SJCRH30 (cell line): Measurements from ENCODE around the gene DTD2. TPM values are rescaled to one million over a fixed set of nuclear protein-coding genes. Genes with fewer than 3 reads are reported as not detected.

Experiments
- DNase-seq, 2 experiments: peaks; one replicate each; pipeline ENCODE4 v3.0.0-alpha.2; 2015 to 2020
- H3K27ac ChIP-seq: fragments of 250-450 bp; sonication (Bioruptor Pico); 2 replicates; pipeline ENCODE4 v1.5.1; 2020; ENCODE audit warnings: mild to moderate bottlenecking, moderate library complexity
- H3K27me3 ChIP-seq: fragments of 250-450 bp; sonication (Bioruptor Pico); 2 replicates; pipeline ENCODE4 v1.5.1; 2020; ENCODE audit warnings: mild to moderate bottlenecking, moderate library complexity
- H3K36me3 ChIP-seq: fragments of 250-450 bp; sonication (Bioruptor Pico); 2 replicates; pipeline ENCODE4 v1.5.1; 2020; ENCODE audit warnings: mild to moderate bottlenecking, moderate library complexity
- H3K4me1 ChIP-seq: fragments of 250-450 bp; sonication (Bioruptor Pico); 2 replicates; pipeline ENCODE4 v1.5.1; 2020; ENCODE audit warnings: mild to moderate bottlenecking, moderate library complexity
- H3K4me3 ChIP-seq: fragments of 250-450 bp; sonication (Bioruptor Pico); 2 replicates; pipeline ENCODE4 v1.5.1; 2020; ENCODE audit warnings: mild to moderate bottlenecking, moderate library complexity
- H3K9me3 ChIP-seq: fragments of 250-450 bp; sonication (Bioruptor Pico); replicated peaks from 2 replicates; pipeline ENCODE4 v1.5.1; 2020; ENCODE audit warnings: mild to moderate bottlenecking, moderate library complexity
- total RNA-seq: library from RNA; depleted of rRNA; stranded (reverse); fragments of >200 nt; shearing (Covaris generic); gene quantifications from 2 replicates; pipeline ENCODE4 v1.2.3, GENCODE V29; 2014

DTD2 gene
- total RNA-seq, 1 experiment from 2014 or later: 26.4 TPM

GRCh38 chr14:31428011-31428410 is 29.3 kb downstream of the DTD2 start:
- Histone ChIP-seq H3K27me3 (no peaks in the 10 kb centered on the region), H3K9me3 (no peaks in the 10 kb centered on the region), H3K4me1 (no peaks in the 10 kb centered on the region), H3K4me3 (no peak overlapping the region), H3K36me3 (no peaks in the 10 kb centered on the region), H3K27ac (no peak overlapping the region)
- no peak for DNase-seq

GRCh38 chr14:31426663-31427062 is 30.6 kb downstream of the DTD2 start:
- no peaks in the 10 kb centered on the region for H3K4me1 ChIP-seq
- no peaks in the 10 kb centered on the region for H3K36me3 ChIP-seq
- H3K27me3 ChIP-seq: no peaks in the 10 kb centered on the region
- no peak for DNase-seq
- no peak overlapping the region for H3K4me3 ChIP-seq
- H3K9me3 ChIP-seq: no peaks in the 10 kb centered on the region
- H3K27ac ChIP-seq: no peak overlapping the region

- H3K4me1 ChIP-seq: no peaks in the 10 kb centered on the region
- H3K36me3 ChIP-seq: no peaks in the 10 kb centered on the region
- H3K9me3 ChIP-seq: no peaks in the 10 kb centered on the region
- no peak overlapping the region for H3K4me3 ChIP-seq
- H3K27ac ChIP-seq: no peak overlapping the region
- no peak for DNase-seq
- H3K27me3 ChIP-seq: no peaks in the 10 kb centered on the region
Measured at GRCh38 chr14:31425905-31426304, 31.4 kb downstream of the DTD2 start.

GRCh38 chr14:31421200-31421599 is 36.1 kb downstream of the DTD2 start:
- H3K27ac ChIP-seq: peak overlapping the region; percentile 69
- no peaks in the 10 kb centered on the region for H3K27me3 ChIP-seq
- no peaks in the 10 kb centered on the region for H3K9me3 ChIP-seq
- DNase-seq: no peak
- H3K36me3 ChIP-seq: no peaks in the 10 kb centered on the region
- peak overlapping the region; percentile 89 for H3K4me3 ChIP-seq
- H3K4me1 ChIP-seq: peaks cover 7% of the 10 kb centered on the region

GRCh38 chr14:31420319-31421111 is 36.8 kb downstream of the DTD2 start, which contains the start of gene HEATR5A:
Gene HEATR5A (minus strand): TSS chr14:31420550. CDS start chr14:31402975, 17,575 bp downstream.
- Histone ChIP-seq H3K4me3 (peak within 1 kb of the TSS; percentile 89), H3K27ac (peak within 1 kb of the TSS; percentile 69), H3K36me3 (no peaks in the 10 kb centered on the region), H3K4me1 (peaks cover 7% of the 10 kb centered on the region), H3K9me3 (no peaks in the 10 kb centered on the region), H3K27me3 (no peaks in the 10 kb centered on the region)
- DNase-seq: peak; percentile 94 to 96

GRCh38 chr14:31419967-31420318 is 37.4 kb downstream of the DTD2 start:
- H3K36me3 ChIP-seq: no peaks in the 10 kb centered on the region
- peak overlapping the region; percentile 89 for H3K4me3 ChIP-seq
- peaks cover 7% of the 10 kb centered on the region for H3K4me1 ChIP-seq
- H3K9me3 ChIP-seq: no peaks in the 10 kb centered on the region
- peak in 1 of 2 experiments; percentile 47 for DNase-seq
- no peaks in the 10 kb centered on the region for H3K27me3 ChIP-seq
- peak overlapping the region; percentile 23 for H3K27ac ChIP-seq

GRCh38 chr14:31419179-31419966 is 37.9 kb downstream of the DTD2 start:
- H3K36me3 ChIP-seq: no peaks in the 10 kb centered on the region
- H3K27ac ChIP-seq: peak overlapping the region; percentile 23; the same call in 1 of the 2 replicates
- peak in 1 of 2 experiments; percentile 65 for DNase-seq
- peak overlapping the region; percentile 89 for H3K4me3 ChIP-seq
- H3K4me1 ChIP-seq: peaks cover 7% of the 10 kb centered on the region
- no peaks in the 10 kb centered on the region for H3K9me3 ChIP-seq
- H3K27me3 ChIP-seq: no peaks in the 10 kb centered on the region

GRCh38 chr14:31418440-31418839 is 38.9 kb downstream of the DTD2 start:
- Histone ChIP-seq H3K27me3 (no peaks in the 10 kb centered on the region), H3K4me3 (no peak overlapping the region), H3K4me1 (peaks cover 7% of the 10 kb centered on the region), H3K36me3 (no peaks in the 10 kb centered on the region), H3K27ac (no peak overlapping the region), H3K9me3 (no peaks in the 10 kb centered on the region)
- no peak for DNase-seq

GRCh38 chr14:31414190-31414833 is 43.0 kb downstream of the DTD2 start:
- Histone ChIP-seq H3K9me3 (no peaks in the 10 kb centered on the region), H3K27ac (no peak overlapping the region), H3K4me3 (no peak overlapping the region), H3K27me3 (no peaks in the 10 kb centered on the region), H3K36me3 (no peaks in the 10 kb centered on the region), H3K4me1 (peaks cover 7% of the 10 kb centered on the region)
- DNase-seq: no peak

- Histone ChIP-seq H3K9me3 (no peaks in the 10 kb centered on the region), H3K4me1 (no peaks in the 10 kb centered on the region), H3K4me3 (no peak overlapping the region), H3K27me3 (no peaks in the 10 kb centered on the region), H3K27ac (no peak overlapping the region), H3K36me3 (no peaks in the 10 kb centered on the region)
- no peak for DNase-seq
Measured at GRCh38 chr14:31411218-31411727, 46.0 kb downstream of the DTD2 start.

GRCh38 chr14:31410048-31410650 is 47.2 kb downstream of the DTD2 start:
- Histone ChIP-seq H3K36me3 (0 out of 2 replicates have a peak, but pooled peaks cover 2% of the 10 kb centered on the region), H3K27ac (no peak overlapping the region), H3K27me3 (no peaks in the 10 kb centered on the region), H3K9me3 (no peaks in the 10 kb centered on the region), H3K4me1 (no peaks in the 10 kb centered on the region), H3K4me3 (no peak overlapping the region)
- DNase-seq: no peak

GRCh38 chr14:31408421-31408820 is 48.9 kb downstream of the DTD2 start:
- Histone ChIP-seq H3K27ac (no peak overlapping the region), H3K9me3 (no peaks in the 10 kb centered on the region), H3K36me3 (0 out of 2 replicates have a peak, but pooled peaks cover 2% of the 10 kb centered on the region), H3K4me1 (no peaks in the 10 kb centered on the region), H3K27me3 (no peaks in the 10 kb centered on the region), H3K4me3 (no peak overlapping the region)
- DNase-seq: no peak

GRCh38 chr14:31405599-31406232 is 51.6 kb downstream of the DTD2 start:
- no peaks in the 10 kb centered on the region for H3K9me3 ChIP-seq
- H3K36me3 ChIP-seq: 0 out of 2 replicates have a peak, but pooled peaks cover 2% of the 10 kb centered on the region
- no peak overlapping the region for H3K27ac ChIP-seq
- H3K4me3 ChIP-seq: no peak overlapping the region
- H3K4me1 ChIP-seq: no peaks in the 10 kb centered on the region
- no peak for DNase-seq
- no peaks in the 10 kb centered on the region for H3K27me3 ChIP-seq

- no peak for DNase-seq
- Histone ChIP-seq H3K4me3 (no peak overlapping the region), H3K4me1 (no peaks in the 10 kb centered on the region), H3K9me3 (no peaks in the 10 kb centered on the region), H3K27ac (no peak overlapping the region), H3K36me3 (0 out of 2 replicates have a peak, but pooled peaks cover 3% of the 10 kb centered on the region), H3K27me3 (no peaks in the 10 kb centered on the region)
Measured at GRCh38 chr14:31405106-31405505, 52.2 kb downstream of the DTD2 start.
